ENCODE data around the gene RIN3.

The RIN3 gene

GRCh38 chr14:92575061-92575747, 61.6 kb downstream of the RIN3 start:
- DNase-seq (ENCODE audit: low spot score) = no peak

GRCh38 chr14:92575748-92576303, 62.2 kb downstream of the RIN3 start:
- DNase-seq (ENCODE audit: low spot score) = no peak

GRCh38 chr14:92577321-92577742, 63.8 kb downstream of the RIN3 start:
- no peak for DNase-seq (ENCODE audit: low spot score)

GRCh38 chr14:92578511-92578910, 64.9 kb downstream of the RIN3 start:
- DNase-seq (ENCODE audit: low spot score) = no peak

- DNase-seq (ENCODE audit: low spot score) = no peak
Measured at GRCh38 chr14:92579244-92579936, 65.8 kb downstream of the RIN3 start.

GRCh38 chr14:92581206-92581605, 67.6 kb downstream of the RIN3 start:
- DNase-seq (ENCODE audit: low spot score) = no peak

- no peak for DNase-seq (ENCODE audit: low spot score)
Measured at GRCh38 chr14:92581966-92582566, 68.5 kb downstream of the RIN3 start.

GRCh38 chr14:92582706-92583452, 69.3 kb downstream of the RIN3 start:
- DNase-seq (ENCODE audit: low spot score) = no peak

GRCh38 chr14:92584220-92584619, 70.6 kb downstream of the RIN3 start:
- no peak for DNase-seq (ENCODE audit: low spot score)

GRCh38 chr14:92584816-92585215, 71.2 kb downstream of the RIN3 start:
- DNase-seq (ENCODE audit: low spot score) = no peak

- DNase-seq (ENCODE audit: low spot score) = no peak
Measured at GRCh38 chr14:92585981-92586937, 72.7 kb downstream of the RIN3 start.

GRCh38 chr14:92586963-92587699, 73.5 kb downstream of the RIN3 start:
- no peak for DNase-seq (ENCODE audit: low spot score)

GRCh38 chr14:92587700-92588085, 74.1 kb downstream of the RIN3 start:
- no peak for DNase-seq (ENCODE audit: low spot score)

- no peak for DNase-seq (ENCODE audit: low spot score)
Measured at GRCh38 chr14:92589213-92589852, 75.8 kb downstream of the RIN3 start.

GRCh38 chr14:92590176-92590575, 76.6 kb downstream of the RIN3 start:
- DNase-seq (ENCODE audit: low spot score) = no peak

GRCh38 chr14:92590941-92591340, 77.4 kb downstream of the RIN3 start:
- no peak for DNase-seq (ENCODE audit: low spot score)

- no peak for DNase-seq (ENCODE audit: low spot score)
Measured at GRCh38 chr14:92591346-92591745, 77.8 kb downstream of the RIN3 start.

- no peak for DNase-seq (ENCODE audit: low spot score)
Measured at GRCh38 chr14:92595267-92595666, 81.7 kb downstream of the RIN3 start.

- DNase-seq (ENCODE audit: low spot score) = no peak
Measured at GRCh38 chr14:92596331-92596907, 82.8 kb downstream of the RIN3 start.

All from SK-N-DZ (cell line).